HCT116 (cell line): Measurements from ENCODE around the gene LPO. TPM values are rescaled to one million over a fixed set of nuclear protein-coding genes. Genes with fewer than 3 reads are reported as not detected.

Experiments
- ATAC-seq: fragments of 200-7000 bp; cut with Tn5 transposase; 2 replicates; pipeline ENCODE4 v1.9.1; 2020; ENCODE audit warnings: mild to moderate bottlenecking, moderate library complexity
- BruUV-seq: library from RNA; stranded (reverse); fragments of 400-500 nt; replicated peaks from 2 replicates; lab custom pipeline; 2021; lab: Mats Ljungman, UMichigan
- CTCF ChIA-PET: fragments of 300-600 bp; sonication (Branson Sonifier 250); formaldehyde crosslinking; loops from one replicate; lab custom pipeline; 2021; ENCODE audit warnings: antibody characterized with exemption; lab: Charles Lee
- POLR2A ChIA-PET: fragments of 300-600, 350-600 bp; sonication (Branson Sonifier 250); formaldehyde crosslinking; loops from one replicate; lab custom pipeline; 2021; ENCODE audit warnings: antibody characterized with exemption; lab: Charles Lee
- RAD21 ChIA-PET, 2 experiments: fragments of 300-600 bp; sonication (Branson Sonifier 250); formaldehyde crosslinking; loops; one replicate each; lab custom pipeline; 2023; ENCODE audit warnings: low total read pairs in 2 of 2; ENCODE audit not compliant: uncharacterized antibody in 2 of 2, unreplicated experiment in 2 of 2, low non-redundant PET in 1 of 2; lab: Charles Lee
- DNase-seq: peaks from one replicate; pipeline ENCODE4 v3.0.0-alpha.2; 2010; ENCODE audit warnings: low read depth, low spot score
- H2AFZ ChIP-seq: fragments of 200-600 bp; shearing (Covaris generic), sonication (generic); 2 replicates; pipeline ENCODE4 v1.6.1; 2017; ENCODE audit warnings: low read depth, mixed run types, mixed read lengths, antibody characterized with exemption, low read length; ENCODE audit not compliant: poor library complexity, severe bottlenecking
- H3K27ac ChIP-seq: 2 replicates; pipeline ENCODE4 v1.5.1; 2012; ENCODE audit warnings: low read depth, low read length
- H3K27me3 ChIP-seq: fragments of 200-600 bp; sonication (generic); 2 replicates; pipeline ENCODE4 v1.6.1; 2016; ENCODE audit warnings: mixed run types, low read length, mixed read lengths; ENCODE audit not compliant: insufficient read depth
- H3K36me3 ChIP-seq, 2 experiments: fragments of 200-500 bp in 1 of 2; fragments of 200-600 bp in 1 of 2; sonication (Bioruptor generic) in 1 of 2; sonication (generic) in 1 of 2; 2 replicates each; pipeline versions ENCODE4 v1.5.1 to v1.6.1; 2014 to 2016; ENCODE audit warnings: low read length in 2 of 2, inconsistent platforms in 1 of 2, mixed read lengths in 1 of 2, mixed run types in 1 of 2; ENCODE audit not compliant: insufficient read depth in 2 of 2, control insufficient read depth in 1 of 2
- H3K4me1 ChIP-seq, 2 experiments: fragments of 200-600 bp in 1 of 2; sonication (generic) in 1 of 2; 2 replicates each; pipeline versions ENCODE4 v1.5.1 to v1.6.1; 2012 to 2017; ENCODE audit warnings: low read length in 2 of 2, inconsistent platforms in 1 of 2, mild to moderate bottlenecking in 1 of 2, mixed read lengths in 1 of 2, mixed run types in 1 of 2, moderate library complexity in 1 of 2; ENCODE audit not compliant: insufficient read depth in 2 of 2, control insufficient read depth in 1 of 2
- H3K4me2 ChIP-seq: fragments of 200-600 bp; sonication (generic); 2 replicates; pipeline ENCODE4 v1.6.1; 2017; ENCODE audit warnings: mixed run types, low read length, mixed read lengths
- H3K4me3 ChIP-seq, 2 experiments: fragments of 200-600 bp in 1 of 2; sonication (generic) in 1 of 2; replicated peaks in 1 of 2; 2 replicates each; pipeline ENCODE4 v1.5.1; 2011 to 2016; ENCODE audit warnings: low read length in 2 of 2, control low read depth in 1 of 2, low read depth in 1 of 2, mild to moderate bottlenecking in 1 of 2, mixed read lengths in 1 of 2, mixed run types in 1 of 2
- H3K79me2 ChIP-seq: fragments of 200-600 bp; sonication (generic); 2 replicates; pipeline ENCODE4 v1.6.1; 2017; ENCODE audit warnings: mild to moderate bottlenecking, mixed run types, low read length, moderate library complexity, mixed read lengths; ENCODE audit not compliant: insufficient read depth
- H3K9ac ChIP-seq: fragments of 200-600 bp; sonication (generic); 2 replicates; pipeline ENCODE4 v1.6.1; 2016; ENCODE audit warnings: low read length, mixed read lengths
- H3K9me2 ChIP-seq: fragments of 200-600 bp; sonication (generic), shearing (Covaris generic); 2 replicates; pipeline ENCODE4 v1.6.1; 2017; ENCODE audit warnings: mixed run types, mild to moderate bottlenecking, moderate library complexity; ENCODE audit not compliant: insufficient read depth
- H3K9me3 ChIP-seq, 2 experiments: fragments of 200-500 bp in 1 of 2; fragments of 200-600 bp in 1 of 2; sonication (Bioruptor generic) in 1 of 2; sonication (generic) in 1 of 2; 2 replicates each; pipeline ENCODE4 v1.6.1; 2014 to 2017; ENCODE audit warnings: low read length in 2 of 2, mixed read lengths in 2 of 2, inconsistent platforms in 1 of 2, low read depth in 1 of 2, mild to moderate bottlenecking in 1 of 2, mixed run types in 1 of 2, moderate library complexity in 1 of 2; ENCODE audit not compliant: control insufficient read depth in 1 of 2, insufficient read depth in 1 of 2
- H4K20me1 ChIP-seq: fragments of 200-600 bp; sonication (generic), shearing (Covaris generic); 2 replicates; pipeline ENCODE4 v1.6.1; 2017; ENCODE audit warnings: mixed run types, mild to moderate bottlenecking, moderate library complexity; ENCODE audit not compliant: insufficient read depth
- CEBPB ChIP-seq: IDR thresholded peaks from 2 replicates; pipeline ENCODE4 v1.6.1; 2012; ENCODE audit warnings: low read depth
- EGR1 ChIP-seq: IDR thresholded peaks from 2 replicates; pipeline ENCODE4 v1.6.1; 2012; ENCODE audit warnings: low read depth
- EZH2 ChIP-seq: fragments of 200-600 bp; sonication (generic); IDR thresholded peaks from 2 replicates; pipeline ENCODE4 v1.6.1; 2017; ENCODE audit warnings: antibody characterized with exemption, mixed run types
- FOSL1 ChIP-seq: IDR thresholded peaks from 2 replicates; pipeline ENCODE4 v1.6.1; 2012; ENCODE audit warnings: low read depth
- JUND ChIP-seq: IDR thresholded peaks from 2 replicates; pipeline ENCODE4 v1.6.1; 2012
- POLR2A ChIP-seq: IDR thresholded peaks from 2 replicates; pipeline ENCODE4 v1.7.0; 2011; ENCODE audit warnings: borderline replicate concordance; ENCODE audit not compliant: insufficient read depth, insufficient read length; ENCODE audit errors: extremely low read depth
- REST ChIP-seq: IDR thresholded peaks from 2 replicates; pipeline ENCODE4 v1.6.1; 2012; ENCODE audit warnings: low read depth
- SIN3A ChIP-seq: IDR thresholded peaks from 2 replicates; pipeline ENCODE4 v1.6.1; 2012; ENCODE audit warnings: low read depth
- YY1 ChIP-seq: IDR thresholded peaks from 2 replicates; pipeline ENCODE4 v1.6.1; 2011; ENCODE audit warnings: low read length, low read depth, moderate library complexity, mild to moderate bottlenecking; ENCODE audit not compliant: insufficient replicate concordance; ENCODE audit errors: extremely low read depth
- ZNF274 ChIP-seq: fragments of 200-500 bp; sonication (Bioruptor generic); IDR thresholded peaks from 2 replicates; pipeline ENCODE4 v1.6.1; 2014; ENCODE audit warnings: mild to moderate bottlenecking, low read depth, low read length, inconsistent platforms
- intact Hi-C: fragments of 100-400 bp; cut with micrococcal nuclease; formaldehyde crosslinking; loops from 2 replicates; pipeline ENCODE4 v1.10.0; 2022
- total RNA-seq: library from RNA; stranded (reverse); gene quantifications from one replicate; pipeline ENCODE4 v1.2.1, GENCODE V29; 2021; ENCODE audit not compliant: unreplicated experiment

The LPO gene
- total RNA-seq, 1 experiment from 2014 or later, result not detected

- ATAC-seq (no peak), DNase-seq (no peak)
- Histone ChIP-seq H3K4me2 (no peak overlapping the region), H3K4me1 (peaks cover 6 to 13% of the 10 kb centered on the region in 2 experiments; a peak in 3 of 4 replicates), H3K4me3 (no peak overlapping the region), H3K9me3 (no peaks in the 10 kb centered on the region), H4K20me1 (no peaks in the 10 kb centered on the region), H3K27me3 (no peaks in the 10 kb centered on the region; the same call in 1 of the 2 replicates), H3K9ac (no peak overlapping the region), H3K9me2 (no peaks in the 10 kb centered on the region)
- no TSS peak for BruUV-seq
- POLR2A ChIA-PET, result no interaction called here
- CTCF ChIA-PET, result no interaction called here
- RAD21 ChIA-PET, result no interaction called here
- intact Hi-C loops, result no loop called here
- TF ChIP-seq ZNF274 (no peak), REST (no peak), YY1 (no peak), CEBPB (no peak)
- TF ChIP-seq, all 23 proteins: peak for 0
- Histone ChIP-seq H3K27ac (no peak overlapping the region), H2AFZ (no peak overlapping the region), H3K79me2 (no peaks in the 10 kb centered on the region), H3K36me3 (no peaks in the 10 kb centered on the region)
Measured at GRCh38 chr17:58227733-58228132, 10.7 kb upstream of the LPO start.

- no peak for DNase-seq
- BruUV-seq, result no TSS peak
- ChIA-PET POLR2A (no interaction called here), CTCF (interaction anchor here (0.7 to 1.4 kb wide), 2 partner anchors 8 to 9 kb away, joined by 3 read pairs; no protein-coding TSS in a partner anchor), RAD21 (no interaction called here)
- H3K4me3 ChIP-seq, result no peak overlapping the region
- no peaks in the 10 kb centered on the region for H4K20me1 ChIP-seq
- peaks cover 6 to 16% of the 10 kb centered on the region in 2 experiments; a peak in 3 of 4 replicates for H3K4me1 ChIP-seq
- TF ChIP-seq FOSL1, result no peak
- TF ChIP-seq EGR1, result no peak
- TF ChIP-seq REST, result no peak
- no peak for TF ChIP-seq JUND
- TF ChIP-seq SIN3A, result no peak
- no peak for TF ChIP-seq POLR2A
- TF ChIP-seq ZNF274, result no peak
- TF ChIP-seq EZH2, result no peak
- no peak overlapping the region for H3K27ac ChIP-seq
- H2AFZ ChIP-seq, result no peak overlapping the region
- H3K79me2 ChIP-seq, result no peaks in the 10 kb centered on the region
- no peak overlapping the region for H3K4me2 ChIP-seq
- no peak overlapping the region for H3K9ac ChIP-seq
- no peaks in the 10 kb centered on the region for H3K9me3 ChIP-seq
- no peaks in the 10 kb centered on the region for H3K36me3 ChIP-seq
- H3K9me2 ChIP-seq, result no peaks in the 10 kb centered on the region
- ATAC-seq, result no peak
- intact Hi-C loops, result no loop called here
- no peaks in the 10 kb centered on the region; the same call in 1 of the 2 replicates for H3K27me3 ChIP-seq
Measured at GRCh38 chr17:58228679-58229078, 9.7 kb upstream of the LPO start.
